ENCODE data around the gene TDRD12.

- TF ChIP-seq CTCF (IDR thresholded peaks at IDR 0.05; ENCODE audit: insufficient read depth, low read length, poor library complexity, severe bottlenecking): no peak
- no peak for TF ChIP-seq EZH2phosphoT487 (conservative IDR thresholded peaks at IDR 0.05; ENCODE audit: low read length)
These were observed 31.3 kb upstream of the TDRD12 start for GRCh38 chr19:32688311-32688710.

Measured in SU-DHL-6 (cell line).